GM12873 (cell line): ENCODE measurements around the gene CFAP69.

Experiments used
- CTCF ChIP-seq: IDR thresholded peaks from 2 replicates; pipeline ENCODE4 v1.5.1; 2012; ENCODE audit warnings: low read depth, mild to moderate bottlenecking, moderate library complexity, low read length, control low read depth; ENCODE audit not compliant: insufficient read depth; ENCODE audit errors: missing control alignments

CFAP69 gene

GRCh38 chr7:90309872-90310271 lies 64.9 kb downstream of the CFAP69 start:
- TF ChIP-seq CTCF: no peak

GRCh38 chr7:90311175-90311574 lies 66.2 kb downstream of the CFAP69 start:
- TF ChIP-seq CTCF: no peak

DNA sequence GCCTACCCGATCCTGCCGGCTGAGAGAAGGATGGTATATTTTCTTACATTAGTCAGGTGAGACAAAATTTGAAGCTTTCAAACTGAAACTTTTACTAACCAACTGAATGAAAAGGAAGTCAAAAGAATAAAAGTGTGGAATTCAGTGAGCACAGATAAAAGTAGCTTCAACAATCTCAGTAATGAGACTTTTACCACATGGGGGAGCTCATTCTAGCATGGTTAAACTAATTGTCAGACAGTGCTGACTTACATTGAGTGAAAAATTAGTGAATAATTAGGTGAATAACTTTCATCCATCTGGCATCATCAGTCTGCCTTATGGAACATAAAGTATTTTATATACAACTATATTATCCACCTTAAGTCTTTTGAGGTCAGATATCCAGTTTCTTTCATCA lies 67.8 kb downstream of the CFAP69 start:
- TF ChIP-seq CTCF: peak; percentile 28

DNA sequence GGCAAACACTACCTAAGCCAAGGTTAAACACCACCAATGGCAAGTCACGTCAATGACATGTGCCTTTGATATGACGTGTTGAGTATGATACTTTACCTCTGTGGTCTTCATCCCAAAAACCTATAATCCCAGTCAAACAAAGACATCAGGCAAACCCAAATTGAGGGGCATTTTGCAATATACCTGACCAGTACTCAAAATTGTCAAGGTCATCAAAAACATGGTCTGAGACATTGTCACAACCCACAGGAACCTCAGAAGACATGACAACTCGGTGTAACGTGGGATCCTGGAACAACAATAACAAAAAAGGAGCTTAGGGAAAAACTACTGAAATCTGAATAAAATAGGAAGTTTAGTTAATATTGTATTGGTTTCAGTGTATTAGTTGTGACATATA lies 68.9 kb downstream of the CFAP69 start:
- TF ChIP-seq CTCF: no peak

GRCh38 chr7:90320014-90320413 lies 75.0 kb downstream of the CFAP69 start:
- TF ChIP-seq CTCF: no peak

DNA sequence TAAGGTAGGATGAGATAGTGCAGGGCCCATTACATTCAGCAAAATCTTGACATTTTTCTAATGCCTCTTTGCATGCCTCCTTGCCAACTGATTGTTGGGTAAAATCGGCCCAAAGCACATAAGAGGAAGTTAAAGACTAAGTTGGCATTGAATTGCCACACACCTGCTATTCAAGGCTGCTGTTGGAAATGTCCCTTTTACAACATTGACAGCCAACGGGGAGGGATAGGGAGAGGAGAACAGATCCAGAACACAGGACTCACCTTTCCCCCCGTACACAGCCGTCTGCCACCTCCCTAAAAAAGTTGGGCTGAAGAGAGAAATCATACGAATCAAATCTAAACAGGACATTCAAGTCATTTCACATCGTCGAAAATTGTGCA lies 75.4 kb downstream of the CFAP69 start:
- TF ChIP-seq CTCF: no peak

DNA sequence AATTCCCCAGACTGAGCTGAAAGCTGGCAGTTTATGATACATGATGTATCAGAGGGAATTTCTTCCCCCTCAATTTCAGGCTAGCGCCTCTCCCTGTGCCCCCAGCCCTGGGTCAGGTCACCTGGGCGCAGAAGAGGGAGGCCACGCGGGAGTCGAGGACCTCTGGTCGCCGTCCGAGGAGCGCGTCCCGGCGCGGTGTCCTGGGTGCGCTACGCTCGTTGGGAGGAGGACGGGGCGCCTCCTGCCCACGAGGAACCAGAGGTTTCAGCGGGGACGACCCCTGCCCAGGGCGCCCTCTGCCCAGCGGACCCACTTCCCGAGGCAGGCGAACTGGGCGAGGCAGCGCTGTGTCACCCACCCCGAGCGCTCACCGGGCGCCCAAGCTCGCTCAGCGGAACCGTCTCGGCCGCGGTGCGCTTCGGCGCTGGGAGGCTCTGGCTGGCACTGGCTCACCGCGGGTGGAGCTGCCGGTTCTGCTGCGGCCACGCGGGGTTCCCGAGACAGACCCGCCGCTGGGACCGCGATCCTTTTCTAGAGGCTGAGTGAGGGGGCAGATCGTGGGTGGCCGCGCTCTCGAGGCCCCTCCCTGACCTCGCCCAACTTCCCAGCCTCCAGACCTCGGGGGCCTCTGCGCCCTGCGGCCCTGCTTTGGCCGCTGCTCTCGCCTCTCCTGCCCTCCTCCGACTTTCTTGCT lies 76.0 kb downstream of the CFAP69 start, which contains the start of gene FAM237B:
Gene FAM237B, minus strand, starts transcription at position 504 of the 694 bp plus-strand sequence. CDS start 1,556 bp downstream, outside the sequence.
- no peak for TF ChIP-seq CTCF

GRCh38 chr7:90322837-90323236 lies 77.9 kb downstream of the CFAP69 start:
- no peak for TF ChIP-seq CTCF
